GM19025 (cell line): ENCODE measurements around the gene NME7.

Experiments
- ATAC-seq: cut with Tn5 transposase; IDR thresholded peaks from one replicate; pipeline ENCODE4 v1.9.1; 2021; ENCODE audit warnings: mild to moderate bottlenecking, low read depth, moderate library complexity; ENCODE audit not compliant: unreplicated experiment

The NME7 gene

GRCh38 chr1:169092399-169092798 is 275.2 kb downstream of the NME7 start:
- no peak for ATAC-seq

- peak; percentile 70 for ATAC-seq
These were observed 276.1 kb downstream of the NME7 start for GRCh38 chr1:169091480-169091941.

GRCh38 chr1:169090900-169091311 is 276.7 kb downstream of the NME7 start:
- peak; percentile 48 for ATAC-seq

GRCh38 chr1:169090308-169090899 is 277.2 kb downstream of the NME7 start:
- ATAC-seq = peak; percentile 10

GRCh38 chr1:169089776-169090175 is 277.8 kb downstream of the NME7 start:
- no peak for ATAC-seq

- ATAC-seq = no peak
These were observed 279.7 kb downstream of the NME7 start for GRCh38 chr1:169087876-169088275.

GRCh38 chr1:169086603-169087455 is 280.8 kb downstream of the NME7 start:
- ATAC-seq = no peak

GRCh38 chr1:169085911-169086310 is 281.7 kb downstream of the NME7 start:
- ATAC-seq = no peak
